HG03196 (cell line): Measurements from ENCODE around the gene BARD1.
"Not testable (repeated sequence)": the region's sequence is repeated elsewhere in the genome, so short reads cannot be mapped to it uniquely, and the experiment has no call there.

Experiments used
- ATAC-seq: cut with Tn5 transposase; IDR thresholded peaks from one replicate; pipeline ENCODE4 v1.9.1; 2021; ENCODE audit not compliant: unreplicated experiment

BARD1 gene

GRCh38 chr2:214808981-214809750 lies at the start of gene BARD1:
Gene BARD1 (minus strand): TSS chr2:214809683. CDS start chr2:214809569, 114 bp downstream.
- peak; percentile 30 for ATAC-seq

GRCh38 chr2:214856137-214856536 lies 46.7 kb upstream of the BARD1 start:
- no peak for ATAC-seq

GRCh38 chr2:214853906-214854305 lies 44.4 kb upstream of the BARD1 start:
- no peak for ATAC-seq

GRCh38 chr2:214843823-214844222 lies 34.3 kb upstream of the BARD1 start:
- ATAC-seq, result no peak

GRCh38 chr2:214839464-214839863 lies 30.0 kb upstream of the BARD1 start:
- ATAC-seq, result no peak

GRCh38 chr2:214837466-214837865 lies 28.0 kb upstream of the BARD1 start:
- ATAC-seq, result no peak

GRCh38 chr2:214836568-214836967 lies 27.1 kb upstream of the BARD1 start:
- no peak for ATAC-seq

- no peak for ATAC-seq
Observed at GRCh38 chr2:214830794-214831346, 21.4 kb upstream of the BARD1 start.

- ATAC-seq, result no peak
Observed at GRCh38 chr2:214816008-214816533, 6.6 kb upstream of the BARD1 start.

- ATAC-seq, result no peak
Observed at GRCh38 chr2:214810671-214811070, 1.2 kb upstream of the BARD1 start.

GRCh38 chr2:214809751-214810564 lies 475 bp upstream of the BARD1 start:
- peak; percentile 86 for ATAC-seq

GRCh38 chr2:214807653-214808052 lies 1.8 kb downstream of the BARD1 start:
- no peak for ATAC-seq

- ATAC-seq, result no peak
Observed at GRCh38 chr2:214801768-214802397, 7.6 kb downstream of the BARD1 start.

- ATAC-seq, result no peak
Observed at GRCh38 chr2:214801068-214801467, 8.4 kb downstream of the BARD1 start.

- no peak for ATAC-seq
Observed at GRCh38 chr2:214800180-214800579, 9.3 kb downstream of the BARD1 start.

- no peak for ATAC-seq
Observed at GRCh38 chr2:214796911-214797310, 12.6 kb downstream of the BARD1 start.

- ATAC-seq, result not testable (repeated sequence)
Observed at GRCh38 chr2:214783181-214783580, 26.3 kb downstream of the BARD1 start.

- no peak for ATAC-seq
Observed at GRCh38 chr2:214782671-214783070, 26.8 kb downstream of the BARD1 start.

GRCh38 chr2:214781226-214781625 lies 28.3 kb downstream of the BARD1 start:
- ATAC-seq, result no peak

GRCh38 chr2:214775971-214776370 lies 33.5 kb downstream of the BARD1 start:
- no peak for ATAC-seq

- ATAC-seq, result no peak
Observed at GRCh38 chr2:214774108-214774507, 35.4 kb downstream of the BARD1 start.
